IMR-90 (cell line): ENCODE measurements around the gene TNRC6B. TPM values are rescaled to one million over a fixed set of nuclear protein-coding genes. Genes with fewer than 3 reads are reported as not detected.
A peak's percentile ranks its signal among the peaks of the same experiment; 100 is the strongest.

ENCODE experiments used
- ATAC-seq: fragments of 200-7000 bp; cut with Tn5 transposase; 2 replicates; pipeline ENCODE4 v1.9.1; 2020; ENCODE audit warnings: low read depth, mild to moderate bottlenecking, moderate library complexity
- BruUV-seq: library from RNA; stranded (reverse); fragments of 400-500 nt; replicated peaks from 2 replicates; lab custom pipeline; 2021; lab: Mats Ljungman, UMichigan
- CTCF ChIA-PET: fragments of 300-600 bp; formaldehyde crosslinking; extraction: SDS; loops from one replicate; lab custom pipeline; 2021; ENCODE audit warnings: antibody characterized with exemption; lab: Yijun Ruan, JAX
- POLR2A ChIA-PET: fragments of 300-600 bp; sonication (Branson Sonifier 250); formaldehyde crosslinking; loops from one replicate; lab custom pipeline; 2022; ENCODE audit warnings: antibody characterized with exemption; ENCODE audit not compliant: unreplicated experiment; lab: Charles Lee
- DNase-seq: peaks from one replicate; pipeline ENCODE4 v3.0.0; 2013
- H2AFZ ChIP-seq: replicated peaks from 2 replicates; pipeline ENCODE3; 2013; ENCODE audit warnings: low read length, mild to moderate bottlenecking; ENCODE audit not compliant: poor library complexity
- H2AK5ac ChIP-seq: 2 replicates; pipeline ENCODE4 v1.6.1; 2013; ENCODE audit warnings: low read depth, low read length, inconsistent platforms
- H2AK9ac ChIP-seq: replicated peaks from 2 replicates; pipeline ENCODE3; 2013; ENCODE audit warnings: mild to moderate bottlenecking, low read depth, low read length, moderate library complexity; ENCODE audit not compliant: poor library complexity
- H2BK120ac ChIP-seq: 2 replicates; pipeline ENCODE4 v1.6.1; 2013; ENCODE audit warnings: low read depth, low read length, inconsistent platforms
- H2BK15ac ChIP-seq: 3 replicates; pipeline ENCODE4 v1.6.1; 2013; ENCODE audit warnings: low read depth, low read length, inconsistent platforms
- H2BK20ac ChIP-seq: 2 replicates; pipeline ENCODE4 v1.6.1; 2013; ENCODE audit warnings: low read depth, mild to moderate bottlenecking, inconsistent platforms, low read length, moderate library complexity
- H2BK5ac ChIP-seq: 2 replicates; pipeline ENCODE4 v1.6.1; 2013; ENCODE audit warnings: mild to moderate bottlenecking, low read depth, low read length, inconsistent platforms; ENCODE audit not compliant: poor library complexity, severe bottlenecking
- H3K14ac ChIP-seq: replicated peaks from 2 replicates; pipeline ENCODE4 v1.6.1; 2013; ENCODE audit warnings: low read depth, low read length, inconsistent platforms
- H3K18ac ChIP-seq: 2 replicates; pipeline ENCODE4 v1.6.1; 2013; ENCODE audit warnings: low read depth, low read length, control low read depth
- H3K23ac ChIP-seq: 2 replicates; pipeline ENCODE4 v1.6.1; 2013; ENCODE audit warnings: low read depth, low read length, inconsistent platforms
- H3K27ac ChIP-seq: 2 replicates; pipeline ENCODE4 v1.5.1; 2013; ENCODE audit warnings: mild to moderate bottlenecking, control low read depth, low read length; ENCODE audit not compliant: insufficient read depth
- H3K27me3 ChIP-seq: 2 replicates; pipeline ENCODE4 v1.6.1; 2013; ENCODE audit warnings: low read length; ENCODE audit not compliant: control insufficient read depth, insufficient read depth
- H3K36me3 ChIP-seq: 2 replicates; pipeline ENCODE4 v1.6.1; 2013; ENCODE audit warnings: low read length, mixed read lengths; ENCODE audit not compliant: control insufficient read depth, insufficient read depth
- H3K4ac ChIP-seq: 2 replicates; pipeline ENCODE4 v1.6.1; 2013; ENCODE audit warnings: low read depth, low read length, inconsistent platforms
- H3K4me1 ChIP-seq: 2 replicates; pipeline ENCODE4 v1.6.1; 2013; ENCODE audit warnings: low read length, mixed read lengths; ENCODE audit not compliant: control insufficient read depth, insufficient read depth
- H3K4me2 ChIP-seq: 2 replicates; pipeline ENCODE4 v1.6.1; 2013; ENCODE audit warnings: low read depth, mild to moderate bottlenecking, control low read depth, low read length, moderate library complexity
- H3K4me3 ChIP-seq: 2 replicates; pipeline ENCODE4 v1.5.1; 2013; ENCODE audit warnings: low read depth, mild to moderate bottlenecking, control low read depth, low read length, moderate library complexity; ENCODE audit not compliant: insufficient read depth
- H3K56ac ChIP-seq: 2 replicates; pipeline ENCODE4 v1.6.1; 2013; ENCODE audit warnings: low read length, inconsistent platforms; ENCODE audit not compliant: insufficient read depth; ENCODE audit errors: extremely low read depth
- H3K79me1 ChIP-seq, 2 experiments: 2 replicates each; pipeline ENCODE4 v1.6.1; 2013; ENCODE audit warnings: low read length in 2 of 2, inconsistent platforms in 1 of 2, low read depth in 1 of 2
- H3K9ac ChIP-seq: 2 replicates; pipeline ENCODE4 v1.6.1; 2013; ENCODE audit warnings: low read depth, low read length, control low read depth
- H3K9me1 ChIP-seq: 2 replicates; pipeline ENCODE4 v1.6.1; 2013; ENCODE audit warnings: low read length, inconsistent platforms; ENCODE audit not compliant: insufficient read depth
- H3K9me3 ChIP-seq: 2 replicates; pipeline ENCODE4 v1.6.1; 2013; ENCODE audit warnings: low read length; ENCODE audit not compliant: control insufficient read depth, insufficient read depth
- H4K20me1 ChIP-seq: 2 replicates; pipeline ENCODE4 v1.6.1; 2013; ENCODE audit warnings: low read length, inconsistent platforms; ENCODE audit not compliant: insufficient read depth
- H4K5ac ChIP-seq: 2 replicates; pipeline ENCODE4 v1.6.1; 2013; ENCODE audit warnings: mild to moderate bottlenecking, low read depth, low read length, control low read depth
- H4K8ac ChIP-seq, 2 experiments: 2 replicates each; pipeline ENCODE4 v1.6.1; 2013; ENCODE audit warnings: low read depth in 2 of 2, low read length in 2 of 2, control low read depth in 1 of 2, inconsistent platforms in 1 of 2
- H4K91ac ChIP-seq: 2 replicates; pipeline ENCODE4 v1.6.1; 2013; ENCODE audit warnings: low read depth, low read length, inconsistent platforms; ENCODE audit not compliant: insufficient read depth
- CTCF ChIP-seq: conservative IDR thresholded peaks from 2 replicates; pipeline ENCODE4 v1.5.1; 2012; ENCODE audit warnings: mild to moderate bottlenecking, low read depth, low read length, improper control_type of control experiment
- ELK1 ChIP-seq: fragments of 150-350 bp; IDR thresholded peaks from 2 replicates; pipeline ENCODE4 v1.6.1; 2016; ENCODE audit warnings: low read depth, mild to moderate bottlenecking, low read length, moderate library complexity, borderline replicate concordance
- FOS ChIP-seq: fragments of 150-350 bp; IDR thresholded peaks from 2 replicates; pipeline ENCODE4 v1.6.1; 2016; ENCODE audit warnings: low read depth, low read length
- MAZ ChIP-seq: IDR thresholded peaks from 2 replicates; pipeline ENCODE4 v1.6.1; 2012; ENCODE audit warnings: low read depth, mild to moderate bottlenecking, low read length, improper control_type of control experiment, moderate library complexity, borderline replicate concordance
- WGBS, 2 experiments: methylation state at CpG; one replicate each; pipeline versions ENCODE4 v1.1.5 to v1.1.7; 2013; ENCODE audit warnings: missing lambda C conversion rate in 2 of 2; ENCODE audit not compliant: insufficient read length in 1 of 2; ENCODE audit errors: extremely low coverage in 2 of 2; 5-methylcytosine and 5-hydroxymethylcytosine counted together
- dilution Hi-C: fragments of 300-500 bp; cut with HindIII; formaldehyde crosslinking; loops from one replicate; pipeline ENCODE4 v1.14.3; 2018; ENCODE audit warnings: low sequenced_read_pairs; ENCODE audit not compliant: unreplicated experiment
- in situ Hi-C: fragments of 300-500 bp; cut with MboI; formaldehyde crosslinking; loops from 3 replicates; pipeline ENCODE4 v1.14.3; 2019; ENCODE audit warnings: low sequenced_read_pairs, inconsistent platforms, mixed read lengths
- intact Hi-C: fragments of 100-400 bp; cut with micrococcal nuclease; formaldehyde crosslinking; loops from 2 replicates; pipeline ENCODE4 v1.10.0; 2022
- polyA plus RNA-seq, 3 experiments: library from polyadenylated mRNA; depleted of rRNA; stranded (reverse); fragments of >200 nt; gene quantifications; 2 replicates each; pipeline ENCODE4 v1.2.3, GENCODE V29; 2012; ENCODE audit warnings: low replicate concordance in 1 of 3
- total RNA-seq: library from RNA; depleted of rRNA; stranded (reverse); fragments of >200 nt; gene quantifications from 2 replicates; pipeline ENCODE4 v1.2.3, GENCODE V29; 2012

Gene TNRC6B
- total and polyA plus RNA-seq, 2 of the 4 experiments (the other 2 are of a cell fraction): 3.9 to 17.0 TPM

- TF ChIP-seq ELK1: no peak
Observed at GRCh38 chr22:40200795-40201530, 23.2 kb downstream of the TNRC6B start (continued).

- Histone ChIP-seq H2BK120ac (peak overlapping the region; percentile 54), H3K79me1 (peaks cover 34 to 77% of the 10 kb centered on the region in 2 experiments), H3K14ac (peak overlapping the region; percentile 59), H3K9me3 (no peaks in the 10 kb centered on the region), H2AK9ac (no peak overlapping the region), H3K4ac (peak overlapping the region; percentile 53), H3K4me2 (peak overlapping the region; percentile 88), H2BK20ac (peak overlapping the region; percentile 30), H3K9ac (no peak overlapping the region), H2BK15ac (peak overlapping the region; percentile 52; the same call in 2 of the 3 replicates), H2BK5ac (no peak overlapping the region), H3K23ac (peak overlapping the region; percentile 81), H3K27me3 (no peaks in the 10 kb centered on the region), H2AK5ac (peak overlapping the region; percentile 72), H3K4me1 (peaks cover 16% of the 10 kb centered on the region), H4K20me1 (peaks cover 79% of the 10 kb centered on the region), H2AFZ (no peak overlapping the region), H3K9me1 (peaks cover 22% of the 10 kb centered on the region), H3K36me3 (no peaks in the 10 kb centered on the region), H4K5ac (0 out of 2 replicates have a peak overlapping the region, but pooled peaks have one; percentile 28), H4K8ac (peak overlapping the region in 1 of 2 experiments; percentile 26; a peak in 1 of 4 replicates), H3K18ac (peak overlapping the region; percentile 56; the same call in 1 of the 2 replicates), H3K27ac (no peak overlapping the region), H3K56ac (no peak overlapping the region), H3K4me3 (no peak overlapping the region), H4K91ac (peak overlapping the region; percentile 1; the same call in 1 of the 2 replicates)
- WGBS, 2 experiments: no CpG with 5 or more reads among the region's 9 CpGs
- dilution Hi-C loops (no loop called here), in situ Hi-C loops (no loop called here), intact Hi-C loops (no loop called here)
- peak; percentile 51 for DNase-seq
- BruUV-seq: no TSS peak
- ATAC-seq: peak; percentile 33; the same call in 1 of the 2 replicates
- ChIA-PET POLR2A (no interaction called here), CTCF (interaction anchor here (0.6 to 0.9 kb wide), 2 partner anchors 9 to 25 kb away, joined by 3 to 5 read pairs; partner anchors contain the start of gene TNRC6B)
- TF ChIP-seq FOS (no peak), MAZ (no peak), CTCF (no peak)
Observed at GRCh38 chr22:40202225-40202944, 24.7 kb downstream of the TNRC6B start.
